Ecto neural progenitor cell (in vitro differentiated cells): ENCODE results near the gene FBXL17.

Experiments used
- DNase-seq: peaks from one replicate; pipeline ENCODE4 v3.0.0-alpha.2; 2018; ENCODE audit warnings: low spot score

FBXL17 gene

GRCh38 chr5:107954254-107954653 lies 427.6 kb downstream of the FBXL17 start:
- no peak for DNase-seq

- DNase-seq: no peak
Measured at GRCh38 chr5:107952450-107952849, 429.4 kb downstream of the FBXL17 start.

GRCh38 chr5:107951309-107951708 lies 430.6 kb downstream of the FBXL17 start:
- no peak for DNase-seq

GRCh38 chr5:107950776-107951175 lies 431.1 kb downstream of the FBXL17 start:
- DNase-seq: no peak

GRCh38 chr5:107949688-107950341 lies 432.1 kb downstream of the FBXL17 start:
- DNase-seq: no peak

- no peak for DNase-seq
Measured at GRCh38 chr5:107948377-107948776, 433.5 kb downstream of the FBXL17 start.

GRCh38 chr5:107945061-107945460 lies 436.8 kb downstream of the FBXL17 start:
- DNase-seq: no peak

- no peak for DNase-seq
Measured at GRCh38 chr5:107943923-107944322, 438.0 kb downstream of the FBXL17 start.

GRCh38 chr5:107941036-107941435 lies 440.9 kb downstream of the FBXL17 start:
- no peak for DNase-seq

GRCh38 chr5:107937651-107938355 lies 444.1 kb downstream of the FBXL17 start:
- DNase-seq: no peak

GRCh38 chr5:107937204-107937603 lies 444.7 kb downstream of the FBXL17 start:
- no peak for DNase-seq

- DNase-seq: no peak
Measured at GRCh38 chr5:107936515-107936914, 445.4 kb downstream of the FBXL17 start.

- DNase-seq: no peak
Measured at GRCh38 chr5:107935645-107936044, 446.3 kb downstream of the FBXL17 start.

GRCh38 chr5:107933326-107933725 lies 448.6 kb downstream of the FBXL17 start:
- no peak for DNase-seq

GRCh38 chr5:107930891-107931290 lies 451.0 kb downstream of the FBXL17 start:
- DNase-seq: no peak

GRCh38 chr5:107930092-107930491 lies 451.8 kb downstream of the FBXL17 start:
- DNase-seq: no peak

- DNase-seq: no peak
Measured at GRCh38 chr5:107929080-107929479, 452.8 kb downstream of the FBXL17 start.

GRCh38 chr5:107926121-107926520 lies 455.8 kb downstream of the FBXL17 start:
- DNase-seq: no peak

- DNase-seq: no peak
Measured at GRCh38 chr5:107925200-107925599, 456.7 kb downstream of the FBXL17 start.

- DNase-seq: no peak
Measured at GRCh38 chr5:107919969-107920368, 461.9 kb downstream of the FBXL17 start.

GRCh38 chr5:107919361-107919760 lies 462.5 kb downstream of the FBXL17 start:
- DNase-seq: no peak

GRCh38 chr5:107917983-107918382 lies 463.9 kb downstream of the FBXL17 start:
- DNase-seq: no peak
